ENCODE measurements around the gene CAPG. TPM values are rescaled to one million over a fixed set of nuclear protein-coding genes. Genes with fewer than 3 reads are reported as not detected.

The CAPG gene
- polyA plus RNA-seq, 4 donors = 63.5 to 162 (median 92.6) TPM

- DNase-seq (ENCODE audit: low read depth in 4 of 4, low spot score in 3 of 4) = no peak
These were observed 28.9 kb upstream of the CAPG start for GRCh38 chr2:85439025-85439472.

- DNase-seq (ENCODE audit: low read depth in 4 of 4, low spot score in 3 of 4) = no peak
These were observed 28.2 kb upstream of the CAPG start for GRCh38 chr2:85438201-85439024.

GRCh38 chr2:85437488-85438200 is 27.5 kb upstream of the CAPG start:
- DNase-seq (ENCODE audit: low read depth in 4 of 4, low spot score in 3 of 4) = no peak

GRCh38 chr2:85436836-85437487 is 26.8 kb upstream of the CAPG start:
- DNase-seq (ENCODE audit: low read depth in 4 of 4, low spot score in 3 of 4) = no peak

GRCh38 chr2:85435981-85436835 is 26.0 kb upstream of the CAPG start:
- no peak for DNase-seq (ENCODE audit: low read depth in 4 of 4, low spot score in 3 of 4)

- no peak for DNase-seq (ENCODE audit: low read depth in 4 of 4, low spot score in 3 of 4)
These were observed 25.2 kb upstream of the CAPG start for GRCh38 chr2:85435220-85435958.

- no peak for DNase-seq (ENCODE audit: low read depth in 4 of 4, low spot score in 3 of 4)
These were observed 24.5 kb upstream of the CAPG start for GRCh38 chr2:85434696-85435095.

- DNase-seq (ENCODE audit: low read depth in 4 of 4, low spot score in 3 of 4) = no peak
These were observed 23.4 kb upstream of the CAPG start for GRCh38 chr2:85433511-85434089.

GRCh38 chr2:85431570-85432205 is 21.5 kb upstream of the CAPG start:
- DNase-seq (ENCODE audit: low read depth in 4 of 4, low spot score in 3 of 4) = no peak

GRCh38 chr2:85430752-85431569 is 20.8 kb upstream of the CAPG start:
- no peak for DNase-seq (ENCODE audit: low read depth in 4 of 4, low spot score in 3 of 4)

GRCh38 chr2:85429924-85430289 is 19.7 kb upstream of the CAPG start:
- DNase-seq (ENCODE audit: low read depth in 4 of 4, low spot score in 3 of 4) = no peak

- DNase-seq (ENCODE audit: low read depth in 4 of 4, low spot score in 3 of 4) = no peak
These were observed 19.2 kb upstream of the CAPG start for GRCh38 chr2:85429213-85429923.

- no peak for DNase-seq (ENCODE audit: low read depth in 4 of 4, low spot score in 3 of 4)
These were observed 18.2 kb upstream of the CAPG start for GRCh38 chr2:85428343-85428881.

GRCh38 chr2:85427300-85427835 is 17.2 kb upstream of the CAPG start:
- DNase-seq (ENCODE audit: low read depth in 4 of 4, low spot score in 3 of 4) = no peak

- no peak for DNase-seq (ENCODE audit: low read depth in 4 of 4, low spot score in 3 of 4)
These were observed 15.4 kb upstream of the CAPG start for GRCh38 chr2:85425588-85425987.

GRCh38 chr2:85423525-85423924 is 13.4 kb upstream of the CAPG start:
- no peak for DNase-seq (ENCODE audit: low read depth in 4 of 4, low spot score in 3 of 4)

GRCh38 chr2:85422072-85422457 is 11.9 kb upstream of the CAPG start:
- DNase-seq (ENCODE audit: low read depth in 4 of 4, low spot score in 3 of 4) = no peak

All from left renal pelvis (tissue), 4 donors.